NCI-H345 (cell line): ENCODE data around the gene MISP.

Source experiments
- DNase-seq: peaks from one replicate; lab custom pipeline; 2025; lab: John Stamatoyannopoulos, UW

Gene MISP

GRCh38 chr19:772730-773436 lies 22.0 kb downstream of the MISP start:
- no peak for DNase-seq

DNA sequence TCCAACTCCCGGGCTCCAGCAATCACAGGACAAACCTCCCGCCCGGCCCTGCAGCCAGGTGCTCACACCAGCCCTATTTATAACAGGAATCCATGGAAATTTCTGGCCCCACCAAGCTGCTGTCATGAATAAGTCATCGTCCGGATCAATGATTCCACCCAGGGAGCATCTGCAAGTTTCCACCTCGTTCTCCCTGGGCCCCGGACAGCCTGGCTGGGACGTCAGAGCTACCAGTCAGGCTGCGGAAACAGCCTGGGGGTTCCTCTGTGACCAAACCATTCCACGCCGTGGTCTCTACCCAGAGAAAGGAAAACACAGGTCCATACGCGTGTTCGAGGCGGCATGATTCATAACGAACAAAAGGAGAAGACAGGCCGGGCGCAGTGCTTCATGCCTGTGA lies 25.6 kb downstream of the MISP start:
- no peak for DNase-seq

- DNase-seq: no peak
These were observed 28.2 kb downstream of the MISP start for GRCh38 chr19:778910-779653.

DNA sequence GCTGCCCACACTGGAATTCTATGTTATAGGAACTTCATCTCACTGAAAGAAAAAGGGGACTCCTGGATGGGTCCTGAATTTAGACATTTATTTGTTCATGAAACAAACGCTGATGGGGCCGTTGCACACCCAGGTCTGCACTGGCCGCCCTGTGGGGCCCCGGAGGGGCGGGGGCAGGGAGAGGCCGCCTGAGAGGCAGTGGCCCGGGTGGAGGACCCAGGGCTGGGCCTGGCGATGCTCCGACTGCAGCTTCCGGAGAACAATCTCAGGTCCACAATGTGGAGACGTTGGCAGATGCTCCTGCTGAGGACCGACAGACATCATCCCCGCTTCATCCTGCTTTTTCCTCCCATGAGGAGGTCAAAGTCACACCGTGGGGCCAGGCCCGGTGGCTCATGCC lies 30.0 kb downstream of the MISP start:
- no peak for DNase-seq

DNA sequence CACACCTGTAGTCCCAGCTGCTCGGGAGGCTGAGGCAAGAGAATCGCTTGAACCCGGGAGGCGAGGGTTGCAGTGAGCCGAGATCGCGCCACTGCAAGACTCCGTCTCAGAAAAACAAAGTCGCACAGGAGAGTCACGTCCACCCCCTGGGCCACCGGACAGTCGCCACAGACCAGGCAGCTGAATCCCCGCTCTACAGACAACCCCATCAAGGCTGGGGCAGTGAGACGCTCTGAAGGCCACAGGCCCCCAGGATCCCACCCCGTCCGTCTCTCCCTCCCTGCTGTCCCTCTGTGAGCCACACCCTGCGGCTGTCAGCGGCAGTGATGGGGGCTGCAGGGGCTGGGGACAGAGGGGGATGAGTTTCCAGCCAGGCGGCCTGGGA lies 30.9 kb downstream of the MISP start:
- DNase-seq: no peak

DNA sequence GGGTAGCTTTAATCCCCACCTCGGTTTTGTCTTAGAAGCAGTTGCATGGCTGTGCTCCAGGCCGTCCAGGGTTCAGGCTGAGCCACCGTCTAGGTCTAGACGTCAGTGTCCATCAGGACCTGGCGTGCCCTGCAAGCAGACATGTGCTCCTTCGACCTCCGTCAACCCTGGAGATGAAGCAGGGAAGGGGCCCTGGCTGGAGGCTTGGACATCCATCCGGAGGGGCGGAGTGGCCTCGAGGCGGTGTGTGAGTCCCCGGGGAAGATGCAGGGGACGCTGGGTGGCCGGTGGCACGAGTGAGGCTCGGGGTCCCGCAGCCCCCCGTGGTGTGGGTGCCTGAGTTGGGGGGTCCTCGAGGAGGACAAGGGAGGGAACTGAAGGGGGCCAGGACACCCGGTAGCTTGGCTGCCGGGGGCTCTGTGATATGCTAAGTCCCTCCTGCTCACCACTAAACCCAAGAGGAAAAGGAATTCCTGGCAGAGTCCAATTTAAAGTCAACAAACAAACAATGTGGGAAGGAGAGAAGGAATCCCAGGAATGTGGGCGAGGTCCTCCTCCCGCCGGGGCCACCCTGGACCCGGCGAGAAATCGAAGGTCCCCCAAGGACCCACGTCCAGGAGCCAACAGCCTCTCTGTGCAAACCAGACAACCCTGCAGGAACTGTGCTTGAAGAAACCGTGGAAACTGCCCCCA lies 31.4 kb downstream of the MISP start:
- DNase-seq: no peak

DNA sequence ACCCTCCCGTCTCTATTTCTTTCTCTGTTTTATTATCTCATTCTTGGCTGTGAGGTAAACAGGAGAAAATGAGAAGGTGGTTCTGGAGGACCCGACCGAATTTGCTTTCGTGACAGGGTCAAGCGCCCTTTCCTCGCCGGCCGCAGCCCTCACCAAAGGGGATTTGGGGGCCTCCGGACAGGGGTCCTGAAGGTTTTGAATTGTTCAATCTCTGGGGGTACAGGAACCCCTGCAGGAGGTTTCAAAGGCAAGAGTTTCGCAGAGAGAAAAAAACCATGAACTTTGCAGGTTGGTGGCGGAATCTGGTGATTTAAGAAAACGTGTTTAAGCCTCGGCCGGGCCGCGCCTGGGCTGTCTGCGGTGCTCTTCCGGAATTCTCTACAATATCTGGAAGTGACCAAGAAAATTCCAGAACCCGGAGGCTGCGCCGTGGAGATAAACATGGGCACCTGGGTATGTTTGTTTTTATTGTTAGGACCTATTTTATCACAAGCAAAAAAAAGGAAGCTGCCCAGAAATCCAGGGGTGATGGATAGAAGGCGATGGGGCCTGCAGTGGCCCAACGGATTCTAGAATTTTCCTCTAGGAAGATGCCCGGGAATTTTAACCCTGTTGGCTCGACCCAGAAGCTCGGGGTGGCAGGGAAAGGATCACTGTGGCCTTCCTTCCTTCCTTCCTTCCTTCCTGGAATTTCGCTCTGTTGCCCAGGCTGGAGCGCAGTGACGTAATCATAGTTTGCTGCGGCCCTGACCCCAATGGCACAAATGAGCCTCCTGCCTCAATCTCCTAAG lies 32.2 kb downstream of the MISP start:
- DNase-seq: no peak

- DNase-seq: no peak
These were observed 33.6 kb downstream of the MISP start for GRCh38 chr19:784541-784940.

GRCh38 chr19:787536-787935 lies 36.6 kb downstream of the MISP start:
- no peak for DNase-seq

DNA sequence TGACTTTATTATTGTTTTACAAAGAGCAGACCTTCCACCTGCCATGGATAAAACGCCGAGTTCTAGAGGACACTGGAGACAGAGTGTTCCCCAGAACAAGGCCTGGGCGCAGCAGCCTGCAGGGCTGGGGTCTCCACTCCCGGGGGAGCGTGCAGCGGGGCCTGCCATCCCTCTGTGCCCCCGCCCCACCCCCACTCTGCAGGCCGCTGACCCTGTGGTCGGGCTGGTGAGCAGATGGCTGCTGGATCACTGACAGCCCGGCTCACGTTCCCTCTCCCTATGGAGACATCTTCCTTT lies 37.7 kb downstream of the MISP start:
- DNase-seq: no peak

- no peak for DNase-seq
These were observed 38.2 kb downstream of the MISP start for GRCh38 chr19:788983-789700.

- DNase-seq: no peak
These were observed 38.8 kb downstream of the MISP start for GRCh38 chr19:789701-790060.

DNA sequence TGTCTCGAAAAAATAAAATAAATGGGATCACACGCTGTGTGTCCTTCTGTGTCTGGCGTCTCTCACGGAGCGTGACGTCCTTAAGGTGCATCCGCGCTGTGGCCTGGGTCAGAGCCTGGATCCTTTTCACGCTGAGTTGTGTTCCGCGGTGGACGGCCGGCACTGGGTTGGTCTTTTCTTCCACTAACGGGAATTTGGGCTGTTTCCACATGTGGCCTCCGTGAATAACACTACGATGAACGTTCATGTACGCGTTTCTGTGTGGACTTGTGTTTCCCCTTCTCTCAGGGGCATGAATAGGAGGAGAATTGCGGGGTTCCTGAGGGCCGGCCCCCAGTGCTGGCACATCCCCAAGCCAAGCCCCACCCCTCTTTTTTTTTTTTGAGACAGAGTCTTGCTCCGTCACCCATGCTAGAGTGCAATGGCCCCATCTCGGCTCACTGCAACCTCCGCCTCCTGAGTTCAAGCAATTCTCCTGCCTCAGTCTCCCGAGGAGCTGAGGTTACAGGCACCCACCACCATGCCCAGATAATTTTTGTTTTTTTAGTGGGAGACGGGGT lies 40.2 kb downstream of the MISP start:
- DNase-seq: no peak

GRCh38 chr19:791567-792305 lies 40.8 kb downstream of the MISP start:
- DNase-seq: no peak

- no peak for DNase-seq
These were observed 41.5 kb downstream of the MISP start for GRCh38 chr19:792306-792885.

DNA sequence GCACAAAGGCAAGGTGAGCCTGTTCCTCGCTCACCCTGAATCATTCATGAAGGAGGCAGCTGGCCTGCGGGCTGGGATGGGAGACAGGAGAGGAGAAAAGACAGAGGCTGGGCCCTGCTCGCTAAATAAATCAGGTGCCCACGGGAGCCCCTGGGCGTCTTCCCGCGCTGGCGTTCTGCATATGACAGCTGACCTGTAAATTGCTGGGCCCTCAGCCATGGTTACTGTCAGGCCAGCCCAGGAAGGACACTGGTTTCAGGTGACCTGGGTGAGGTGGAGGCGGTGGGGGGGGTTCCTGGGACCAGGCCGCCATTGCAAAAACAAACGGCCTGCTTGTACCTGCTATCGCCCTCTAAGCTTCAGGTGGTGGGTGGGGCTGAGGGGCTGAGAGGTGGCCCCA lies 42.9 kb downstream of the MISP start:
- DNase-seq: no peak

DNA sequence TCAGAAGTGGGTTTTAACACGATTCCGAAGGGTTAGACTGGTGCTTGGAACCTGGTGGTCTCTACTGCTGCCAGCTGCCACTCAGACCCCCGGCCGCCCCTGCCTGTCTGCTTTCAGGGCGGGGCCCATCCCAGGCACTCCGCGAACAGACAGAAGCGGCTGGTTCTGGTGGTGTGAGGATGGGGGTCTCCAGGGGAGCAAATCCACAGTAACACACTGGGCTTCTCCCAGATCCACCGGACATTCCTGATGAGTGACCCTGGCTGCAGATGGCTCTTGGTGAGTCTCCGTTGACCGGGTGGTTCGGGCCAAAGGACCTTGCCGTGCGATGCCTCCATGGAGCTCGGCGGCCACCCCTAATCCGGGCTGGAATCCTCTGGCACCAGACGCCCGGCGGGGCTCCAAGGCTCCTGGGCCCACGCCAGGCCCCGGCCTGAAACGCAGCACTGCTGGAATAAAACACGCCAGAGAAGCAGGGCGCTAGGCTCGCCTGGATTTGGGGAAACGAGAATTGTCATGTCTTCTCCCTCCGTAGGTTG lies 44.2 kb downstream of the MISP start:
- DNase-seq: no peak

GRCh38 chr19:795691-796581 lies 45.0 kb downstream of the MISP start:
- no peak for DNase-seq
